ENCODE measurements around the gene CHKB. TPM values are rescaled to one million over a fixed set of nuclear protein-coding genes. Genes with fewer than 3 reads are reported as not detected.
A peak's percentile ranks its signal among the peaks of the same experiment; 100 is the strongest.

CHKB gene
- total RNA-seq, 2 donors from 2014 or later = 43.3 to 122 TPM

- Histone ChIP-seq H3K27ac (peak overlapping the region; percentile 40 to 83 (median 66)), H3K36me3 (replicated peaks in 1 of 2; ENCODE audit: insufficient read depth in 1 of 2, low read depth in 2 of 2) (no peaks in the 10 kb centered on the region), H3K9me3 (no peaks in the 10 kb centered on the region), H3K4me1 (peaks cover 34% of the 10 kb centered on the region), H3K4me3 (peak overlapping the region; percentile 59 to 76), H3K27me3 (no peaks in the 10 kb centered on the region)
- intact Hi-C loops (cut with DNase I) = no loop called here
- ATAC-seq = no peak
- DNase-seq = peak in 2 of 4 donors; percentile 18 to 41
- no peak for TF ChIP-seq CTCF (IDR thresholded peaks at IDR 0.05)
- TF ChIP-seq POLR2A (IDR thresholded peaks at IDR 0.05) = no peak
- WGBS, 2 donors = 65 to 89% methylated on average over 21 to 40 of the region's 42 CpGs
Measured at GRCh38 chr22:50626850-50627641, 44.4 kb upstream of the CHKB start.

- no peak for DNase-seq
- no peak for ATAC-seq
- Histone ChIP-seq H3K4me3 (no peak overlapping the region), H3K27me3 (no peaks in the 10 kb centered on the region), H3K9me3 (no peaks in the 10 kb centered on the region), H3K27ac (no peak overlapping the region), H3K4me1 (peaks cover 41% of the 10 kb centered on the region), H3K36me3 (replicated peaks in 1 of 2; ENCODE audit: insufficient read depth in 1 of 2, low read depth in 2 of 2) (no peaks in the 10 kb centered on the region)
- intact Hi-C loops (cut with DNase I) = no loop called here
- WGBS, 2 donors = 79 to 89% methylated on average over 7 to 9 of the region's 12 CpGs
- no peak for TF ChIP-seq POLR2A (IDR thresholded peaks at IDR 0.05)
- no peak for TF ChIP-seq CTCF (IDR thresholded peaks at IDR 0.05)
Measured at GRCh38 chr22:50626314-50626849, 43.7 kb upstream of the CHKB start.

GRCh38 chr22:50625568-50626313 lies 43.1 kb upstream of the CHKB start:
- Histone ChIP-seq H3K27ac (no peak overlapping the region), H3K36me3 (replicated peaks in 1 of 2; ENCODE audit: insufficient read depth in 1 of 2, low read depth in 2 of 2) (no peaks in the 10 kb centered on the region), H3K9me3 (no peaks in the 10 kb centered on the region), H3K4me3 (no peak overlapping the region), H3K27me3 (no peaks in the 10 kb centered on the region), H3K4me1 (peaks cover 47% of the 10 kb centered on the region)
- TF ChIP-seq POLR2A (IDR thresholded peaks at IDR 0.05) (no peak), CTCF (IDR thresholded peaks at IDR 0.05) (no peak)
- intact Hi-C loops (cut with DNase I) = no loop called here
- no peak for DNase-seq
- WGBS, 2 donors = 89 to 93% methylated on average over 10 to 24 of the region's 27 CpGs
- no peak for ATAC-seq

GRCh38 chr22:50625131-50625567 lies 42.5 kb upstream of the CHKB start:
- Histone ChIP-seq H3K27ac (no peak overlapping the region), H3K27me3 (no peaks in the 10 kb centered on the region), H3K36me3 (replicated peaks in 1 of 2; ENCODE audit: insufficient read depth in 1 of 2, low read depth in 2 of 2) (no peaks in the 10 kb centered on the region), H3K4me1 (peaks cover 53% of the 10 kb centered on the region), H3K4me3 (no peak overlapping the region), H3K9me3 (no peaks in the 10 kb centered on the region)
- ATAC-seq (no peak), DNase-seq (no peak)
- TF ChIP-seq POLR2A (IDR thresholded peaks at IDR 0.05) (no peak), CTCF (IDR thresholded peaks at IDR 0.05) (no peak)
- intact Hi-C loops (cut with DNase I) = no loop called here
- WGBS, 2 donors = 85 to 100% methylated on average over 2 to 13 of the region's 14 CpGs

Data from body of pancreas (tissue), 4 donors.